HG02759 (cell line): ENCODE measurements around the gene ERAP2.

ENCODE experiments used
- ATAC-seq: cut with Tn5 transposase; IDR thresholded peaks from one replicate; pipeline ENCODE4 v1.9.1; 2021; ENCODE audit warnings: mild to moderate bottlenecking, moderate library complexity; ENCODE audit not compliant: unreplicated experiment

The ERAP2 gene

GRCh38 chr5:96863114-96863513, 13.2 kb upstream of the ERAP2 start:
- ATAC-seq: no peak

GRCh38 chr5:96863949-96864584, 12.2 kb upstream of the ERAP2 start:
- no peak for ATAC-seq

GRCh38 chr5:96864922-96865530, 11.3 kb upstream of the ERAP2 start:
- no peak for ATAC-seq

- peak; percentile 81 for ATAC-seq
These were observed 7.5 kb upstream of the ERAP2 start for GRCh38 chr5:96868603-96869371.

- ATAC-seq: no peak
These were observed 7.0 kb upstream of the ERAP2 start for GRCh38 chr5:96869372-96869641.

GRCh38 chr5:96870094-96871026, 5.9 kb upstream of the ERAP2 start:
- peak; percentile 81 for ATAC-seq

- no peak for ATAC-seq
These were observed 5.3 kb upstream of the ERAP2 start for GRCh38 chr5:96871027-96871399.

- ATAC-seq: no peak
These were observed 4.6 kb upstream of the ERAP2 start for GRCh38 chr5:96871686-96872085.

GRCh38 chr5:96873449-96873848, 2.9 kb upstream of the ERAP2 start:
- no peak for ATAC-seq

- no peak for ATAC-seq
These were observed 1.7 kb upstream of the ERAP2 start for GRCh38 chr5:96874631-96875030.

GRCh38 chr5:96875791-96876291, 459 bp upstream of the ERAP2 start:
- peak; percentile 14 for ATAC-seq

GRCh38 chr5:96876977-96877469, 723 bp downstream of the ERAP2 start:
- ATAC-seq: peak; percentile 14

GRCh38 chr5:96879665-96880064, 3.4 kb downstream of the ERAP2 start:
- no peak for ATAC-seq

GRCh38 chr5:96880444-96881164, 4.3 kb downstream of the ERAP2 start:
- no peak for ATAC-seq

GRCh38 chr5:96881511-96882115, 5.3 kb downstream of the ERAP2 start:
- ATAC-seq: no peak

- ATAC-seq: no peak
These were observed 7.6 kb downstream of the ERAP2 start for GRCh38 chr5:96883871-96884270.

GRCh38 chr5:96884995-96885394, 8.7 kb downstream of the ERAP2 start:
- no peak for ATAC-seq

- ATAC-seq: peak; percentile 89
These were observed 9.4 kb downstream of the ERAP2 start for GRCh38 chr5:96885518-96886338.

GRCh38 chr5:96893342-96893741, 17.0 kb downstream of the ERAP2 start:
- no peak for ATAC-seq
